ENCODE data around the gene THOP1. TPM values are rescaled to one million over a fixed set of nuclear protein-coding genes. Genes with fewer than 3 reads are reported as not detected.

Gene THOP1
- total RNA-seq, 1 donor from 2014 or later: 67.3 TPM

- H3K36me3 ChIP-seq: peaks cover 22 to 28% of the 10 kb centered on the region in 2 donors
Measured at GRCh38 chr19:2793577-2793976, 8.3 kb downstream of the THOP1 start.

DNA sequence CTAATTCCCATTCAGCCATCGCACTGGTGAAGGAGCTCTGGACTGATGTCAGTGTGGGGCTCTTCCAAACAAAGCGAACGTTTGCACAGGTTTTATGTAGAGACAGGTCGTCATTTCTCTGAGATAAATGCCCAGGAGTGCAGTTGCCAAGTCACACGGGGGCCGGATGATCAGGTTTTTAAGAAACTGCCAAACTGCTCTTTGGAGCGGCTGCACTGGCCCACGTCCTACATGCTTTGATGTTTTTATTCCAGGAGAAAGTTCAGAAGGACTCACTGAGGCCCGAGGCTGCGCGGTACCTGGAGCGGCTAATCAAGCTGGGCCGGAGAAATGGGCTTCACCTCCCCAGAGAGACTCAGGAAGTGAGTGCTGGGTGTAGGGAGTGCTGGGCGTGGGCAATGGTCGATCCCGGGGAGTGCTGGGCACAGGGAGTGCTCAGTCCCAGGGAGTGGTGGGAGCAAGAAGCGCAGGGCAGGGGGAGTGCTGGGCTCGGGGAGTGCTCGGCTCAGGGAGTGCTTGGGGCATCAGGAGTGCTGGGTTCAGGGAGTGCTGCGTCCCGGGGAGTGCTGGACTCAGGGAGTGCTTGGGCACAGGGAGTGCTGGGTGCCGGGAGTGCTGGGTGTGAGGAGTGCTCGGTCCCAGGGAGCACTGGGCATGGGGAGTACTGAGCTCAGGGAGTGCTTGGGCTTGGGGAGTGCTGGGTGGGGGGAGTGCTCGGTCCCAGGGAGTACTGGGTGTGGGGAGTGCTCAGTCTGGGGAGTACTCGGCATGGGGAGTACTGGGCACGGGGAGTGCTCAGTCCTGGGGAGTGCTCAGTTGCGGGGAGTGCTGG is 10.7 kb downstream of the THOP1 start:
- no peak overlapping the region for H3K27ac ChIP-seq
- TF ChIP-seq, protein P1, sequence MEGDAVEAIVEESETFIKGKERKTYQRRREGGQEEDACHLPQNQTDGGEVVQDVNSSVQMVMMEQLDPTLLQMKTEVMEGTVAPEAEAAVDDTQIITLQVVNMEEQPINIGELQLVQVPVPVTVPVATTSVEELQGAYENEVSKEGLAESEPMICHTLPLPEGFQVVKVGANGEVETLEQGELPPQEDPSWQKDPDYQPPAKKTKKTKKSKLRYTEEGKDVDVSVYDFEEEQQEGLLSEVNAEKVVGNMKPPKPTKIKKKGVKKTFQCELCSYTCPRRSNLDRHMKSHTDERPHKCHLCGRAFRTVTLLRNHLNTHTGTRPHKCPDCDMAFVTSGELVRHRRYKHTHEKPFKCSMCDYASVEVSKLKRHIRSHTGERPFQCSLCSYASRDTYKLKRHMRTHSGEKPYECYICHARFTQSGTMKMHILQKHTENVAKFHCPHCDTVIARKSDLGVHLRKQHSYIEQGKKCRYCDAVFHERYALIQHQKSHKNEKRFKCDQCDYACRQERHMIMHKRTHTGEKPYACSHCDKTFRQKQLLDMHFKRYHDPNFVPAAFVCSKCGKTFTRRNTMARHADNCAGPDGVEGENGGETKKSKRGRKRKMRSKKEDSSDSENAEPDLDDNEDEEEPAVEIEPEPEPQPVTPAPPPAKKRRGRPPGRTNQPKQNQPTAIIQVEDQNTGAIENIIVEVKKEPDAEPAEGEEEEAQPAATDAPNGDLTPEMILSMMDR (IDR thresholded peaks at IDR 0.05): no peak
- no peaks in the 10 kb centered on the region for H3K4me1 ChIP-seq
- no peaks in the 10 kb centered on the region for H3K9me3 ChIP-seq
- H3K36me3 ChIP-seq: peaks cover 31% of the 10 kb centered on the region in 2 donors
- no peaks in the 10 kb centered on the region for H3K27me3 ChIP-seq
- no peak overlapping the region for H3K4me3 ChIP-seq
- intact Hi-C loops (cut with DNase I): no loop called here
- no peak for DNase-seq (ENCODE audit: low spot score in 2 of 2)

More at GRCh38 chr19:2793577-2793976, 8.3 kb downstream of the THOP1 start:
- no peaks in the 10 kb centered on the region for H3K27me3 ChIP-seq
- H3K9me3 ChIP-seq: no peaks in the 10 kb centered on the region
- no peak for DNase-seq (ENCODE audit: low spot score in 2 of 2)
- H3K4me1 ChIP-seq: no peaks in the 10 kb centered on the region
- no peak overlapping the region for H3K27ac ChIP-seq
- TF ChIP-seq, protein P1 (IDR thresholded peaks at IDR 0.05): no peak
- intact Hi-C loops (cut with DNase I): no loop called here
- H3K4me3 ChIP-seq: no peak overlapping the region

DNA sequence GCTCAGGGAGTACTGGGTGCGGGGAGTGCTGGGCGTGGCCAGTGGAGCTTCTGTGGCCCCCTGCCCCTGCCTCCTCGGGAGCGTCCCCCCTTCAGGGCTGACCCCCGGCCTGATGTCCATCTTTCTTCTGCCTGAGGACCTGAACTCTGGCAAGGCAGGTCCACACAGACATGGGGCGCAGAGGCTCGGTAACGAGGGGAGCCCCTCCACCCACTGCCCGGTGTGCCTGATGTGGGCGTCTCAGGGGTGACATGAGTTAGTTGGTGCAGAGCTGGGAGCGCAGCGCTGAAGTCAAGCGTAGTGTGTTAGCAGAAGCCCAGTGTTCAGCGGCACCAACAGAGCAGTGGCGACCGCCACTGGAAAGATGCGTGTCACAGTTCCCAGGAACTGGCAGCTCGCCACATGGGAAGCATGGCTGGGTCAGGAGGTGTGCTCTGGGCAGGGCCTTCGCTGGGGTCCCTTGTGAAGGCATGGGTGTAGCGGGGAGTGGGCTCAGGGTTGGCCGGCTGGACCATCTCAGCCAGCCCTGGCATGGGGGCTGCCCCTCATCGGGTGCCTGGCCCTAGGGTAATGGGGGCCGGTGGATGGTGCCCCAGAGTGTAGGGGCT is 11.5 kb downstream of the THOP1 start:
- DNase-seq (ENCODE audit: low spot score in 2 of 2): no peak
- H3K27ac ChIP-seq: no peak overlapping the region
- no peaks in the 10 kb centered on the region for H3K4me1 ChIP-seq
- H3K9me3 ChIP-seq: no peaks in the 10 kb centered on the region
- TF ChIP-seq, protein P1 (IDR thresholded peaks at IDR 0.05): no peak
- no peak overlapping the region for H3K4me3 ChIP-seq
- H3K36me3 ChIP-seq: peaks cover 24 to 36% of the 10 kb centered on the region in 2 donors
- no peaks in the 10 kb centered on the region for H3K27me3 ChIP-seq
- intact Hi-C loops (cut with DNase I): no loop called here

DNA sequence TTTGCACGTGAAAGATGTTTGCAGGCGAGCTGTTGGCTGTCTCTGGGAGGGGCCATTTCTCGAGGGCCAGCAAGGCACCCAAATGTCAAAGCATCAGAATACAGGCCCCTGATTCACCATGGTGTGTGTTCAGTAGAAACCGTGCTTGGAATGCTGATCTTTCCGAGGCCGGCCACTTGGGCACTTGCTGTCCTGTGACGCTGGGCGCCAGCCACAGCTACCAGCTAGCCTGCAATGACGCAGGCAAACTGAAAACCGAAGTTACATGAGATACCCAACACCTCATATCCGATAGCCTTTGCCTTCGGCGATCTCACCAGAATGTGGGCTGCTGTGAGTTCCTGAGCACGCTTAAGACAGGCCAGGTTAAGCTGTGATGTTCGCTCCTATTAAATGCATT is 12.0 kb downstream of the THOP1 start:
- no peak overlapping the region for H3K27ac ChIP-seq
- no peaks in the 10 kb centered on the region for H3K4me1 ChIP-seq
- no peaks in the 10 kb centered on the region for H3K9me3 ChIP-seq
- H3K27me3 ChIP-seq: no peaks in the 10 kb centered on the region
- TF ChIP-seq, protein P1 (IDR thresholded peaks at IDR 0.05): no peak
- DNase-seq (ENCODE audit: low spot score in 2 of 2): no peak
- peaks cover 24 to 36% of the 10 kb centered on the region in 2 donors for H3K36me3 ChIP-seq
- intact Hi-C loops (cut with DNase I): no loop called here
- H3K4me3 ChIP-seq: no peak overlapping the region

GRCh38 chr19:2798158-2798685 is 12.9 kb downstream of the THOP1 start:
- Histone ChIP-seq H3K27me3 (no peaks in the 10 kb centered on the region), H3K9me3 (no peaks in the 10 kb centered on the region), H3K27ac (no peak overlapping the region), H3K36me3 (peaks cover 24 to 39% of the 10 kb centered on the region in 2 donors), H3K4me1 (no peaks in the 10 kb centered on the region), H3K4me3 (no peak overlapping the region)
- DNase-seq (ENCODE audit: low spot score in 2 of 2): no peak
- intact Hi-C loops (cut with DNase I): no loop called here
- TF ChIP-seq, protein P1 (IDR thresholded peaks at IDR 0.05): no peak
